HL-60 (cell line): Measurements from ENCODE around the gene CRISP2.

Source experiments
- DNase-seq, 2 experiments: peaks; one replicate each; pipeline ENCODE4 v3.0.0-alpha.2; 2010 to 2020; ENCODE audit warnings: low read depth in 1 of 2, low spot score in 1 of 2
- H3K27ac ChIP-seq: fragments of 250-450 bp; sonication (Bioruptor Pico); replicated peaks from 2 replicates; pipeline ENCODE4 v1.5.1; 2020; ENCODE audit warnings: mild to moderate bottlenecking, moderate library complexity
- H3K27me3 ChIP-seq: fragments of 250-450 bp; sonication (Bioruptor Pico); 2 replicates; pipeline ENCODE4 v1.5.1; 2021; ENCODE audit warnings: mild to moderate bottlenecking, moderate library complexity; ENCODE audit not compliant: insufficient read depth, poor library complexity, severe bottlenecking
- H3K4me3 ChIP-seq: replicated peaks from 2 replicates; pipeline ENCODE4 v1.5.1; 2011; ENCODE audit warnings: mild to moderate bottlenecking, control low read depth, low read length; ENCODE audit not compliant: insufficient read depth
- GABPA ChIP-seq: IDR thresholded peaks from 2 replicates; pipeline ENCODE4 v1.6.1; 2012; ENCODE audit warnings: low read depth
- POLR2AphosphoS5 ChIP-seq: IDR thresholded peaks from 2 replicates; pipeline ENCODE4 v1.6.1; 2012; ENCODE audit warnings: low read depth
- SPI1 ChIP-seq: IDR thresholded peaks from 2 replicates; pipeline ENCODE4 v1.6.1; 2012; ENCODE audit warnings: low read depth, mild to moderate bottlenecking, borderline replicate concordance
- TF ChIP-seq, protein P1 (sequence below): IDR thresholded peaks from 2 replicates; pipeline ENCODE4 v1.6.1; 2012; ENCODE audit warnings: low read depth; ENCODE audit not compliant: insufficient replicate concordance
- TF ChIP-seq, protein P2 (sequence below): IDR thresholded peaks from one replicate; pipeline ENCODE4 v1.5.1; 2011; ENCODE audit warnings: low read length, control low read depth, inconsistent platforms; ENCODE audit not compliant: insufficient read depth

CRISP2 gene

GRCh38 chr6:49720372-49720771 is 7.0 kb upstream of the CRISP2 start:
- TF ChIP-seq POLR2AphosphoS5 (no peak), GABPA (no peak), SPI1 (no peak)
- TF ChIP-seq, protein P1, sequence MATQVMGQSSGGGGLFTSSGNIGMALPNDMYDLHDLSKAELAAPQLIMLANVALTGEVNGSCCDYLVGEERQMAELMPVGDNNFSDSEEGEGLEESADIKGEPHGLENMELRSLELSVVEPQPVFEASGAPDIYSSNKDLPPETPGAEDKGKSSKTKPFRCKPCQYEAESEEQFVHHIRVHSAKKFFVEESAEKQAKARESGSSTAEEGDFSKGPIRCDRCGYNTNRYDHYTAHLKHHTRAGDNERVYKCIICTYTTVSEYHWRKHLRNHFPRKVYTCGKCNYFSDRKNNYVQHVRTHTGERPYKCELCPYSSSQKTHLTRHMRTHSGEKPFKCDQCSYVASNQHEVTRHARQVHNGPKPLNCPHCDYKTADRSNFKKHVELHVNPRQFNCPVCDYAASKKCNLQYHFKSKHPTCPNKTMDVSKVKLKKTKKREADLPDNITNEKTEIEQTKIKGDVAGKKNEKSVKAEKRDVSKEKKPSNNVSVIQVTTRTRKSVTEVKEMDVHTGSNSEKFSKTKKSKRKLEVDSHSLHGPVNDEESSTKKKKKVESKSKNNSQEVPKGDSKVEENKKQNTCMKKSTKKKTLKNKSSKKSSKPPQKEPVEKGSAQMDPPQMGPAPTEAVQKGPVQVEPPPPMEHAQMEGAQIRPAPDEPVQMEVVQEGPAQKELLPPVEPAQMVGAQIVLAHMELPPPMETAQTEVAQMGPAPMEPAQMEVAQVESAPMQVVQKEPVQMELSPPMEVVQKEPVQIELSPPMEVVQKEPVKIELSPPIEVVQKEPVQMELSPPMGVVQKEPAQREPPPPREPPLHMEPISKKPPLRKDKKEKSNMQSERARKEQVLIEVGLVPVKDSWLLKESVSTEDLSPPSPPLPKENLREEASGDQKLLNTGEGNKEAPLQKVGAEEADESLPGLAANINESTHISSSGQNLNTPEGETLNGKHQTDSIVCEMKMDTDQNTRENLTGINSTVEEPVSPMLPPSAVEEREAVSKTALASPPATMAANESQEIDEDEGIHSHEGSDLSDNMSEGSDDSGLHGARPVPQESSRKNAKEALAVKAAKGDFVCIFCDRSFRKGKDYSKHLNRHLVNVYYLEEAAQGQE, result no peak
- TF ChIP-seq, protein P2, sequence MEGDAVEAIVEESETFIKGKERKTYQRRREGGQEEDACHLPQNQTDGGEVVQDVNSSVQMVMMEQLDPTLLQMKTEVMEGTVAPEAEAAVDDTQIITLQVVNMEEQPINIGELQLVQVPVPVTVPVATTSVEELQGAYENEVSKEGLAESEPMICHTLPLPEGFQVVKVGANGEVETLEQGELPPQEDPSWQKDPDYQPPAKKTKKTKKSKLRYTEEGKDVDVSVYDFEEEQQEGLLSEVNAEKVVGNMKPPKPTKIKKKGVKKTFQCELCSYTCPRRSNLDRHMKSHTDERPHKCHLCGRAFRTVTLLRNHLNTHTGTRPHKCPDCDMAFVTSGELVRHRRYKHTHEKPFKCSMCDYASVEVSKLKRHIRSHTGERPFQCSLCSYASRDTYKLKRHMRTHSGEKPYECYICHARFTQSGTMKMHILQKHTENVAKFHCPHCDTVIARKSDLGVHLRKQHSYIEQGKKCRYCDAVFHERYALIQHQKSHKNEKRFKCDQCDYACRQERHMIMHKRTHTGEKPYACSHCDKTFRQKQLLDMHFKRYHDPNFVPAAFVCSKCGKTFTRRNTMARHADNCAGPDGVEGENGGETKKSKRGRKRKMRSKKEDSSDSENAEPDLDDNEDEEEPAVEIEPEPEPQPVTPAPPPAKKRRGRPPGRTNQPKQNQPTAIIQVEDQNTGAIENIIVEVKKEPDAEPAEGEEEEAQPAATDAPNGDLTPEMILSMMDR, result no peak
- Histone ChIP-seq H3K4me3 (no peak overlapping the region), H3K27ac (no peak overlapping the region), H3K27me3 (no peaks in the 10 kb centered on the region)
- DNase-seq, result no peak

DNA sequence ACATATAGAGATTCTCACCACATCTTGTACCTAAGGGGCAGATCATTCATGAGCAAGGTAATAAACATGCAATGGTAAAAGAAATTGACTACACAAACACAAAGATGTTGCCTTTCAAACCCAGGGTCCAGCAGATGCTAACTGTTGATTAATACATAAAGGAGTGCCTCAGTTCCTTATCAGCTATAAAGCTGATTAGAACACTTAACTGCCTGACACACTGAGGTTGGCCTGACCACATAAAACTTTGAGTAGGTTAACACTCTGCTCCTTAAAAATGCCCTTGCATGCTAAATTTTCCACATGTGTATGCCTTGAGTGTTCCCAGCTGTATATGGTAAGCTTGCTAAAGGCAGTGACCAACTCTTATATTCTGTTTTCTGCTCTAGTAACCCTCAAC is 14.9 kb downstream of the CRISP2 start:
- H3K27me3 ChIP-seq, result no peaks in the 10 kb centered on the region
- no peak for DNase-seq
- no peak overlapping the region for H3K27ac ChIP-seq
- no peak for TF ChIP-seq POLR2AphosphoS5
- TF ChIP-seq, protein P1, result no peak
- TF ChIP-seq, protein P2, result no peak
- no peak for TF ChIP-seq GABPA
- no peak for TF ChIP-seq SPI1
- no peak overlapping the region for H3K4me3 ChIP-seq

DNA sequence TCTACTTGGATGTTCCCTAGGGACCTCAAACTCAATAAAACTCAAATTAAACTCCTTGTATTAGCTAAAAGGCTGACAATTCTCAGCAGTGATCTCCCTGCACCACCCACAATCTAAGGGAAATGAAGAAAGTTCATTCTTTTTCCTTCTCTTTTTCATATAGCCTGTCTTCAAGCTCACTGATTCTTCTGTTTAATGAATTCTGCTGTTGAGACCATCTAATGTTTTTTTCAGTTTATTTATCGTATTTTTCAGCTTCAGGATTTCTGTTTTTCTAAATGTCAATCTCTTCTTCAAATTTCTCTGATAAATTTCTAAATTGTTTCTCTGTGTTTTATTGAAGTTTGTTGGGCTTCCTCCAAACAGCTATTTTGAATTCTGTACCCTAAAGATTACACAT is 19.8 kb downstream of the CRISP2 start:
- no peak for TF ChIP-seq SPI1
- Histone ChIP-seq H3K27me3 (no peaks in the 10 kb centered on the region), H3K4me3 (no peak overlapping the region), H3K27ac (no peak overlapping the region)
- no peak for DNase-seq

GRCh38 chr6:49692534-49692933 is 20.8 kb downstream of the CRISP2 start:
- no peak overlapping the region for H3K27ac ChIP-seq
- no peak overlapping the region for H3K4me3 ChIP-seq
- no peak for DNase-seq
- TF ChIP-seq GABPA, result no peak
- no peak for TF ChIP-seq POLR2AphosphoS5
- TF ChIP-seq, protein P2, result no peak
- TF ChIP-seq, protein P1, result no peak
- TF ChIP-seq SPI1, result no peak
- no peaks in the 10 kb centered on the region for H3K27me3 ChIP-seq
